ENCODE results near the gene SFXN2.

DNA sequence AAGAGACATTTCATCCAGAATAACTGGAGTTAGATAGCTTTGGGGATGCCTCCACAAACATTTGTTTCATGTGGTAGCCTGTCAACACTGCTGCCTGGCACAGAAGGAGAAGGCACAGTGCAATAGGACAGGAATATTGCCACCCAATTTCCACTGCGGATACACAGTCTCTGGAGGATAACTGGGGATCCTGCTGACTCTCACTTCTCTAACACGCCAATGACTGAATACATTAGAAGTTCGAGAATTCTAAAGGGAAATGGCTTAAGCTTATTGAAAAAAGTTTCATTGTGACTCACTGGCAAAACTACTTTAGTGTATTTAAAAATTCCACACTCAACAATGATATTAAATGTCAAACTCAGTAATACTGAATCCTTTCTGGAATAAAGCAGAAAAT is 13.2 kb upstream of the SFXN2 start:
- TF ChIP-seq CREM (CRISPR knock-in tag; IDR thresholded peaks at IDR 0.05) = no peak
- TF ChIP-seq, protein P1, sequence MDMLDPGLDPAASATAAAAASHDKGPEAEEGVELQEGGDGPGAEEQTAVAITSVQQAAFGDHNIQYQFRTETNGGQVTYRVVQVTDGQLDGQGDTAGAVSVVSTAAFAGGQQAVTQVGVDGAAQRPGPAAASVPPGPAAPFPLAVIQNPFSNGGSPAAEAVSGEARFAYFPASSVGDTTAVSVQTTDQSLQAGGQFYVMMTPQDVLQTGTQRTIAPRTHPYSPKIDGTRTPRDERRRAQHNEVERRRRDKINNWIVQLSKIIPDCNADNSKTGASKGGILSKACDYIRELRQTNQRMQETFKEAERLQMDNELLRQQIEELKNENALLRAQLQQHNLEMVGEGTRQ (CRISPR knock-in tag; IDR thresholded peaks at IDR 0.05) = no peak
- TF ChIP-seq, protein P2, sequence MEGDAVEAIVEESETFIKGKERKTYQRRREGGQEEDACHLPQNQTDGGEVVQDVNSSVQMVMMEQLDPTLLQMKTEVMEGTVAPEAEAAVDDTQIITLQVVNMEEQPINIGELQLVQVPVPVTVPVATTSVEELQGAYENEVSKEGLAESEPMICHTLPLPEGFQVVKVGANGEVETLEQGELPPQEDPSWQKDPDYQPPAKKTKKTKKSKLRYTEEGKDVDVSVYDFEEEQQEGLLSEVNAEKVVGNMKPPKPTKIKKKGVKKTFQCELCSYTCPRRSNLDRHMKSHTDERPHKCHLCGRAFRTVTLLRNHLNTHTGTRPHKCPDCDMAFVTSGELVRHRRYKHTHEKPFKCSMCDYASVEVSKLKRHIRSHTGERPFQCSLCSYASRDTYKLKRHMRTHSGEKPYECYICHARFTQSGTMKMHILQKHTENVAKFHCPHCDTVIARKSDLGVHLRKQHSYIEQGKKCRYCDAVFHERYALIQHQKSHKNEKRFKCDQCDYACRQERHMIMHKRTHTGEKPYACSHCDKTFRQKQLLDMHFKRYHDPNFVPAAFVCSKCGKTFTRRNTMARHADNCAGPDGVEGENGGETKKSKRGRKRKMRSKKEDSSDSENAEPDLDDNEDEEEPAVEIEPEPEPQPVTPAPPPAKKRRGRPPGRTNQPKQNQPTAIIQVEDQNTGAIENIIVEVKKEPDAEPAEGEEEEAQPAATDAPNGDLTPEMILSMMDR (IDR thresholded peaks at IDR 0.05) = no peak
- TF ChIP-seq, protein P3, sequence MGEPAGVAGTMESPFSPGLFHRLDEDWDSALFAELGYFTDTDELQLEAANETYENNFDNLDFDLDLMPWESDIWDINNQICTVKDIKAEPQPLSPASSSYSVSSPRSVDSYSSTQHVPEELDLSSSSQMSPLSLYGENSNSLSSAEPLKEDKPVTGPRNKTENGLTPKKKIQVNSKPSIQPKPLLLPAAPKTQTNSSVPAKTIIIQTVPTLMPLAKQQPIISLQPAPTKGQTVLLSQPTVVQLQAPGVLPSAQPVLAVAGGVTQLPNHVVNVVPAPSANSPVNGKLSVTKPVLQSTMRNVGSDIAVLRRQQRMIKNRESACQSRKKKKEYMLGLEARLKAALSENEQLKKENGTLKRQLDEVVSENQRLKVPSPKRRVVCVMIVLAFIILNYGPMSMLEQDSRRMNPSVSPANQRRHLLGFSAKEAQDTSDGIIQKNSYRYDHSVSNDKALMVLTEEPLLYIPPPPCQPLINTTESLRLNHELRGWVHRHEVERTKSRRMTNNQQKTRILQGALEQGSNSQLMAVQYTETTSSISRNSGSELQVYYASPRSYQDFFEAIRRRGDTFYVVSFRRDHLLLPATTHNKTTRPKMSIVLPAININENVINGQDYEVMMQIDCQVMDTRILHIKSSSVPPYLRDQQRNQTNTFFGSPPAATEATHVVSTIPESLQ (CRISPR knock-in tag; IDR thresholded peaks at IDR 0.05) = no peak
- TF ChIP-seq, protein P4, sequence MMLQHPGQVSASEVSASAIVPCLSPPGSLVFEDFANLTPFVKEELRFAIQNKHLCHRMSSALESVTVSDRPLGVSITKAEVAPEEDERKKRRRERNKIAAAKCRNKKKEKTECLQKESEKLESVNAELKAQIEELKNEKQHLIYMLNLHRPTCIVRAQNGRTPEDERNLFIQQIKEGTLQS (CRISPR knock-in tag; conservative IDR thresholded peaks at IDR 0.05) = no peak
- TF ChIP-seq, protein P5, sequence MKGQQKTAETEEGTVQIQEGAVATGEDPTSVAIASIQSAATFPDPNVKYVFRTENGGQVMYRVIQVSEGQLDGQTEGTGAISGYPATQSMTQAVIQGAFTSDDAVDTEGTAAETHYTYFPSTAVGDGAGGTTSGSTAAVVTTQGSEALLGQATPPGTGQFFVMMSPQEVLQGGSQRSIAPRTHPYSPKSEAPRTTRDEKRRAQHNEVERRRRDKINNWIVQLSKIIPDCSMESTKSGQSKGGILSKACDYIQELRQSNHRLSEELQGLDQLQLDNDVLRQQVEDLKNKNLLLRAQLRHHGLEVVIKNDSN (CRISPR knock-in tag; IDR thresholded peaks at IDR 0.05) = no peak
- TF ChIP-seq, protein P6, sequence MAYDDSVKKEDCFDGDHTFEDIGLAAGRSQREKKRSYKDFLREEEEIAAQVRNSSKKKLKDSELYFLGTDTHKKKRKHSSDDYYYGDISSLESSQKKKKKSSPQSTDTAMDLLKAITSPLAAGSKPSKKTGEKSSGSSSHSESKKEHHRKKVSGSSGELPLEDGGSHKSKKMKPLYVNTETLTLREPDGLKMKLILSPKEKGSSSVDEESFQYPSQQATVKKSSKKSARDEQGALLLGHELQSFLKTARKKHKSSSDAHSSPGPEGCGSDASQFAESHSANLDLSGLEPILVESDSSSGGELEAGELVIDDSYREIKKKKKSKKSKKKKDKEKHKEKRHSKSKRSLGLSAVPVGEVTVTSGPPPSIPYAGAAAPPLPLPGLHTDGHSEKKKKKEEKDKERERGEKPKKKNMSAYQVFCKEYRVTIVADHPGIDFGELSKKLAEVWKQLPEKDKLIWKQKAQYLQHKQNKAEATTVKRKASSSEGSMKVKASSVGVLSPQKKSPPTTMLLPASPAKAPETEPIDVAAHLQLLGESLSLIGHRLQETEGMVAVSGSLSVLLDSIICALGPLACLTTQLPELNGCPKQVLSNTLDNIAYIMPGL (CRISPR knock-in tag; IDR thresholded peaks at IDR 0.05) = no peak
- TF ChIP-seq, protein P7, sequence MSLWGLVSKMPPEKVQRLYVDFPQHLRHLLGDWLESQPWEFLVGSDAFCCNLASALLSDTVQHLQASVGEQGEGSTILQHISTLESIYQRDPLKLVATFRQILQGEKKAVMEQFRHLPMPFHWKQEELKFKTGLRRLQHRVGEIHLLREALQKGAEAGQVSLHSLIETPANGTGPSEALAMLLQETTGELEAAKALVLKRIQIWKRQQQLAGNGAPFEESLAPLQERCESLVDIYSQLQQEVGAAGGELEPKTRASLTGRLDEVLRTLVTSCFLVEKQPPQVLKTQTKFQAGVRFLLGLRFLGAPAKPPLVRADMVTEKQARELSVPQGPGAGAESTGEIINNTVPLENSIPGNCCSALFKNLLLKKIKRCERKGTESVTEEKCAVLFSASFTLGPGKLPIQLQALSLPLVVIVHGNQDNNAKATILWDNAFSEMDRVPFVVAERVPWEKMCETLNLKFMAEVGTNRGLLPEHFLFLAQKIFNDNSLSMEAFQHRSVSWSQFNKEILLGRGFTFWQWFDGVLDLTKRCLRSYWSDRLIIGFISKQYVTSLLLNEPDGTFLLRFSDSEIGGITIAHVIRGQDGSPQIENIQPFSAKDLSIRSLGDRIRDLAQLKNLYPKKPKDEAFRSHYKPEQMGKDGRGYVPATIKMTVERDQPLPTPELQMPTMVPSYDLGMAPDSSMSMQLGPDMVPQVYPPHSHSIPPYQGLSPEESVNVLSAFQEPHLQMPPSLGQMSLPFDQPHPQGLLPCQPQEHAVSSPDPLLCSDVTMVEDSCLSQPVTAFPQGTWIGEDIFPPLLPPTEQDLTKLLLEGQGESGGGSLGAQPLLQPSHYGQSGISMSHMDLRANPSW (CRISPR knock-in tag; conservative IDR thresholded peaks at IDR 0.05; ENCODE audit: low read depth) = no peak
- TF ChIP-seq, protein P8, sequence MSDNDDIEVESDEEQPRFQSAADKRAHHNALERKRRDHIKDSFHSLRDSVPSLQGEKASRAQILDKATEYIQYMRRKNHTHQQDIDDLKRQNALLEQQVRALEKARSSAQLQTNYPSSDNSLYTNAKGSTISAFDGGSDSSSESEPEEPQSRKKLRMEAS (CRISPR knock-in tag; IDR thresholded peaks at IDR 0.05) = no peak
- TF ChIP-seq, protein P9, sequence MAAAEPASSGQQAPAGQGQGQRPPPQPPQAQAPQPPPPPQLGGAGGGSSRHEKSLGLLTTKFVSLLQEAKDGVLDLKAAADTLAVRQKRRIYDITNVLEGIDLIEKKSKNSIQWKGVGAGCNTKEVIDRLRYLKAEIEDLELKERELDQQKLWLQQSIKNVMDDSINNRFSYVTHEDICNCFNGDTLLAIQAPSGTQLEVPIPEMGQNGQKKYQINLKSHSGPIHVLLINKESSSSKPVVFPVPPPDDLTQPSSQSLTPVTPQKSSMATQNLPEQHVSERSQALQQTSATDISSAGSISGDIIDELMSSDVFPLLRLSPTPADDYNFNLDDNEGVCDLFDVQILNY (CRISPR knock-in tag; IDR thresholded peaks at IDR 0.05) = no peak
- no peak for TF ChIP-seq NR3C1 (CRISPR knock-in tag; conservative IDR thresholded peaks at IDR 0.05; ENCODE audit: low read depth)
- no peak for TF ChIP-seq NFYB (CRISPR knock-in tag; conservative IDR thresholded peaks at IDR 0.05; ENCODE audit: low read depth)
- no peak for TF ChIP-seq ESRRA (CRISPR knock-in tag; IDR thresholded peaks at IDR 0.05; ENCODE audit: borderline replicate concordance)
- no peak for TF ChIP-seq MYBL2 (CRISPR knock-in tag; IDR thresholded peaks at IDR 0.05)
